Omental fat pad (tissue), 4 donors: ENCODE results near the gene TTC22. TPM values are rescaled to one million over a fixed set of nuclear protein-coding genes. Genes with fewer than 3 reads are reported as not detected.

Experiments used
- ATAC-seq: fragments of 150-250 bp; one replicate; pipeline ENCODE4 v1.9.1; 2016; ENCODE audit warnings: mild to moderate bottlenecking, moderate library complexity; ENCODE audit not compliant: low FRiP score
- DNase-seq: peaks from one replicate; pipeline ENCODE4 v3.0.0-alpha.2; 2019; ENCODE audit warnings: low spot score
- total RNA-seq, 4 donors: library from RNA; depleted of rRNA; stranded (reverse); fragments of >200 nt; gene quantifications; one replicate each; pipeline ENCODE4 v1.1.0, GENCODE V29; 2016
- TF ChIP-seq, protein P1 (sequence below), 3 donors: fragments of 450-650 bp; IDR thresholded peaks; one replicate each; pipeline ENCODE4 v1.5.1; 2016 to 2017; ENCODE audit warnings: antibody characterized with exemption in 3 of 3, mild to moderate bottlenecking in 3 of 3, moderate library complexity in 2 of 3

The TTC22 gene
- total RNA-seq, 4 donors from 2014 or later = 0.88 to 1.7 (median 1.1) TPM; not detected in 1

DNA sequence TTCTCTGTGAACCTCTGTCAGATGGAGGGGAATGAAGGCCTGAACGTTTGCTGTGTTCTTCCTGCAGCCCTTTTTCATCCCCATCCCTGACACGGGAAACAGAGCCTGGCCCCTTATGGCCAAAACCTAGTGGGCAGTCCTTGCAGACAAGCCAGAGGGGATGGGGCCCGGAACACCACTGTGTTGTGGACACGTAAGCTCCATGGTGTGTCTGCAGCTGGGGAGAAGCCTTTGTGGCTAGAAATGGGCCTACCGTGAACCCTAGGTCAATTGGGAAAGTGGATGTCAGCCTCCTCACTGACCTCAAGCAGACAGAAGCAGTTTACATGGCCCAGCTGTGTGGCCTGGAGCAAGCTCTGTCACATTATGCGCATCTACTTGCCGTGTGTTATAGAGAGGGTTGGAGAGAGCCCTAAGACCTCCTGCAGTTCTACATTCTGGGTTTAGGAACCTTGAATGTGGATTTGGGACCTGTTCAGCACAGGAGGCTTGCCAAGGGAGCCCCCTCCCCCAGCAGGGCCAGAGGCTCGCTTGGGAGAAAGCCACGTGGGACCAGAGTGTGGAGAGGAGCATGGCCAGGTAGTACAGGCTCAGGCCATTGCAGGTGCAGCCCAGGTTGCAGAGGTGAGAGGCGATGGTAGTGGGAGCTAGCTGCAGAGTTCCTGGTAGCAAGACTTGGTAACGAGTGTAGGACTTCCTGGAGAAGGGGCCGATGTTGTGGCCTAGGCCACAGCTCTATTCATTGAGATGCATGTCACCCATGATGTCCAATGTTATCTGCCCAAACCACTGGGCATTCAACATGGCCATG, 57.5 kb downstream of the TTC22 start:
- TF ChIP-seq, protein P1, sequence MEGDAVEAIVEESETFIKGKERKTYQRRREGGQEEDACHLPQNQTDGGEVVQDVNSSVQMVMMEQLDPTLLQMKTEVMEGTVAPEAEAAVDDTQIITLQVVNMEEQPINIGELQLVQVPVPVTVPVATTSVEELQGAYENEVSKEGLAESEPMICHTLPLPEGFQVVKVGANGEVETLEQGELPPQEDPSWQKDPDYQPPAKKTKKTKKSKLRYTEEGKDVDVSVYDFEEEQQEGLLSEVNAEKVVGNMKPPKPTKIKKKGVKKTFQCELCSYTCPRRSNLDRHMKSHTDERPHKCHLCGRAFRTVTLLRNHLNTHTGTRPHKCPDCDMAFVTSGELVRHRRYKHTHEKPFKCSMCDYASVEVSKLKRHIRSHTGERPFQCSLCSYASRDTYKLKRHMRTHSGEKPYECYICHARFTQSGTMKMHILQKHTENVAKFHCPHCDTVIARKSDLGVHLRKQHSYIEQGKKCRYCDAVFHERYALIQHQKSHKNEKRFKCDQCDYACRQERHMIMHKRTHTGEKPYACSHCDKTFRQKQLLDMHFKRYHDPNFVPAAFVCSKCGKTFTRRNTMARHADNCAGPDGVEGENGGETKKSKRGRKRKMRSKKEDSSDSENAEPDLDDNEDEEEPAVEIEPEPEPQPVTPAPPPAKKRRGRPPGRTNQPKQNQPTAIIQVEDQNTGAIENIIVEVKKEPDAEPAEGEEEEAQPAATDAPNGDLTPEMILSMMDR (IDR thresholded peaks at IDR 0.05) = no peak
- DNase-seq (no peak), ATAC-seq (no peak)

DNA sequence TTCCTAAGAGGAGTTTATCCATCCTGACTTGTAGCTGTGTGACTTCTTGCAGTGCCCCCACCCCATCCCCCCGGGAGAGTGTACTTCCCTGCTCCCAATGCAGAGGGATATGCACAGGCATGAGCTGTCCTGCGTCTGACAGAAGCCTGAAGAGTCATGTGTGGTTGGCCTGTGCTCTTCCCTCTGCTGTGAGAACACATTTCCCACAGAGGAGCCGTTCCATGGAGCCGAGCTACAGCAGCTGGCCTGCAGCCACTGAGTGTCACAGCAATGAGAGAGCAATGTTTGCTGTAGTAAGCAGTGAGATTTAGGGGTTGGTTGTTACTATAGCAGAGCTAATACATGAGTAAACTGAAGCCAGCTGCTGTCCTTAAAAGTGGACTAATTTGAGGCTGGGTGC, 58.8 kb downstream of the TTC22 start:
- TF ChIP-seq, protein P1 (IDR thresholded peaks at IDR 0.05) = no peak
- ATAC-seq = no peak
- no peak for DNase-seq

DNA sequence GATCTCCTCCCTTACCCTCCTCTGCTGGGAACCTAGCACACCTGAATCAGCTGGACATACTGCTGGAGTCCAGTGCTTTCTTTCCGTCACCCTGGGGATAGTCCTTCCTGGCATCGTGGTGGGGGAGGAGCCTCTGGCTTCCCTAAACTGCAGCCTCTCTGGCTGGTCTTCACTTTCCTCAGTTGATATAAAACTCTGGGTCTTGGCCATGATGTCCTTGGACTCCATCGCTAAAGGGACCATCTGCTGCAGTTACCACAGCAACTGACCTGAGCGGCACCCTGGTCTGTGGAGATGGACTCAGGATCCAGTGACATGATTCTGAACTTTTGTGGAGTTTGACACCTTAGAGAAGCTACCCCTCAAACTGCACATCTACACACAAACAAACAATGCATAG, 59.6 kb downstream of the TTC22 start:
- ATAC-seq (no peak), DNase-seq (no peak)
- TF ChIP-seq, protein P1 (IDR thresholded peaks at IDR 0.05) = no peak

DNA sequence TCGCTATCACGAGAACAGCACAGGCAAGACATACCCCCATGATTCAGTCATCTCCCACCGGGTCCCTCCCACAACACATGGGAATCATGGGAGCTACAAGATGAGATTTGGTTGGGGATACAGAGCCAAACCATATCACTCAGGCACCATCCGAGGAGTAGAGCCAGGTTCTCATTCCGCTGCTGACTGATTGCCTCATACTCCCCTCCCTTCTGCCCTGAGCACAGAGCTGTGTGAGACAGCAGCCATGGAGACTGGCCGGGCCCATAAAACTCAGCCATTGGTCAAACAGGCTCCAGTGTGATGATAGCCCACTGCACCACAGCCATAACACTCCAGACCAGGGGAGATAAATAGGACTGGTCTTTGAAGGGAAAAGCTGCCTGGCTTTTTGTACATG, 62.9 kb downstream of the TTC22 start:
- TF ChIP-seq, protein P1 (IDR thresholded peaks at IDR 0.05) = no peak
- DNase-seq (no peak), ATAC-seq (no peak)

DNA sequence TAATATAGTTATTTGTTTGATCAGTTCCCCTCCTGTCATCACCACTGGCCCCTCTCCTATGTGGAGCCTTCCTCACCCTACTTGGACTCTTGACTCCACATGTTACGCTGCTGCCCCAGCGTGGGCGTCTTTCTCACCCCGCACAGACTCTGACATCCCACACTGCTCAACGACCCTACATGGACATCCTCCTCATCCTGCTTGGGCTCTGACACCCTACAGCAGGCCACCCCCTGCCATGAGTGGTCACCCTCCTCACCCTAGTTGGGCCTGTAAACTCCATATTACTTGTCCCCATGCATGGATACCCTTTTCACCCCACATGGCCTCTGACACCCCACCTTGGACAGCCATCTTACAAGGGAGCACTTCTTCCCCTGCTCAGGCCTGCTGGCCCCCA, 64.4 kb downstream of the TTC22 start:
- ATAC-seq (no peak), DNase-seq (no peak)
- TF ChIP-seq, protein P1 (IDR thresholded peaks at IDR 0.05) = no peak

Other genes starting within 250 kb of the TTC22 start
- under 1 TPM in 2 of 4 donors, not detected in 2; 0.19 to 0.72 TPM for gene FAM151A, start 177.8 kb downstream of the TTC22 start, total RNA-seq
- 1 to 10 TPM in 3 of 4 donors, under 1 TPM in 1; 0.82 to 2.2 (median 1.4) TPM for gene MROH7, start 159.5 kb downstream of the TTC22 start, total RNA-seq
- gene TTC4, start 85.5 kb downstream of the TTC22 start, total RNA-seq = 10 to 100 TPM; 15.5 to 37.4 (median 24.6) TPM
- 1 to 10 TPM; 1.4 to 4.6 (median 2.0) TPM for gene PARS2, start 36.8 kb downstream of the TTC22 start, total RNA-seq
- gene DHCR24, start 85.9 kb upstream of the TTC22 start, total RNA-seq = 100 to 1,000 TPM in 2 of 4 donors, 10 to 100 TPM in 2; 64.9 to 181 (median 125) TPM
- not detected for gene TMEM61, start 179.3 kb upstream of the TTC22 start, total RNA-seq
- gene BSND, start 197.6 kb upstream of the TTC22 start, total RNA-seq = not detected
- under 1 TPM; 0.56 to 0.95 (median 0.80) TPM for gene PCSK9, start 238.2 kb upstream of the TTC22 start, total RNA-seq